HepG2 (cell line): ENCODE results near the gene ABCD1. TPM values are rescaled to one million over a fixed set of nuclear protein-coding genes. Genes with fewer than 3 reads are reported as not detected.

Experiments used
- MLLT10 ChIP-seq: sonication (generic); formaldehyde crosslinking; IDR thresholded peaks from 2 replicates; pipeline ENCODE4 v1.4.0; 2020; ENCODE audit warnings: missing genetic modification reagents
- PHF5A ChIP-seq: IDR thresholded peaks from one replicate; pipeline ENCODE4 v1.6.1; 2018; ENCODE audit warnings: low read depth, missing genetic modification reagents; ENCODE audit not compliant: unreplicated experiment
- ZNF205 ChIP-seq: IDR thresholded peaks from 2 replicates; pipeline ENCODE4 v1.6.1; 2018; ENCODE audit warnings: missing biosample characterization, missing genetic modification reagents
- ZNF3 ChIP-seq: IDR thresholded peaks from 2 replicates; pipeline ENCODE4 v1.7.0; 2017; ENCODE audit warnings: inconsistent platforms
- polyA plus RNA-seq, 8 experiments: library from polyadenylated mRNA; depleted of rRNA in 3 of 8; stranded (reverse) in 7 of 8; unstranded in 1 of 8; fragments of >200 nt; fragmentation: Illumina TruSeq in 4 of 8; extraction: Trizol in 4 of 8; gene quantifications; 2 replicates each; pipeline versions ENCODE4 v1.2.1 to v1.2.3, GENCODE V29; 2011 to 2016; ENCODE audit warnings: low read depth in 4 of 8, missing spikeins in 1 of 8, mixed read lengths in 1 of 8; ENCODE audit not compliant: insufficient read depth in 1 of 8
- total RNA-seq, 5 experiments: library from RNA; depleted of rRNA; stranded (reverse); fragments of >200 nt; fragmentation: Illumina TruSeq; extraction: Trizol; gene quantifications; 2 replicates each; pipeline ENCODE4 v1.2.3, GENCODE V29; 2016; ENCODE audit warnings: low read depth in 1 of 5
- TF ChIP-seq, protein P1 (sequence below): sonication (generic); formaldehyde crosslinking; IDR thresholded peaks from 2 replicates; pipeline ENCODE4 v1.5.0; 2020; ENCODE audit warnings: mild to moderate bottlenecking, missing genetic modification reagents, borderline replicate concordance
- TF ChIP-seq, protein P2 (sequence below): sonication (generic); formaldehyde crosslinking; IDR thresholded peaks from 2 replicates; pipeline ENCODE4 v1.5.1; 2020; ENCODE audit warnings: mild to moderate bottlenecking, missing genetic modification reagents

Gene ABCD1
- total and polyA plus RNA-seq, 2 of the 13 experiments (the other 11 are each of a cell fraction or from before 2014, with no cell fraction given): 11.4 to 15.9 TPM

DNA sequence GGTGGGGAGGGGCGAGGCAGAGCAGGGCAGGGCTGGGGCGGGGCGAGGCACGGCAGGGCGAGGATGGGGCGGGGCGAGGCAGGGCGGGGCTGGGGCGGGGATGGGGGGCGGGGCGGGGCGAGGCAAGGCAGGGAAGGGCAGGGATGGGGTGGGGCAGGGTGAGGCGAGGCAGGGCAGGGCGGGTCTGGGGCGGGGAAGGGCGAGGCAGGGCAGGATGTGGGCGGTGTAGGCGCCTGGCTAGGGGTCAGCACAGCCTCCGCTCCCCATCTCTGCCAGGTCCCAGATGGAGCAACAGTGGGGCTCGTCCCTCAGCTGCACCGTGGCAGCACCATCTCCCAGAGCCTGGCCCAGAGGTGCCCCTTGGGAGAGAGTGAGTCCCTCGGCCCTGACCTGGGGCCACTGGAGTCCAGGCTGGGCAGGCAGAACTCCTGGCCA is 52.0 kb downstream of the ABCD1 start (continued):
- TF ChIP-seq, protein P1, sequence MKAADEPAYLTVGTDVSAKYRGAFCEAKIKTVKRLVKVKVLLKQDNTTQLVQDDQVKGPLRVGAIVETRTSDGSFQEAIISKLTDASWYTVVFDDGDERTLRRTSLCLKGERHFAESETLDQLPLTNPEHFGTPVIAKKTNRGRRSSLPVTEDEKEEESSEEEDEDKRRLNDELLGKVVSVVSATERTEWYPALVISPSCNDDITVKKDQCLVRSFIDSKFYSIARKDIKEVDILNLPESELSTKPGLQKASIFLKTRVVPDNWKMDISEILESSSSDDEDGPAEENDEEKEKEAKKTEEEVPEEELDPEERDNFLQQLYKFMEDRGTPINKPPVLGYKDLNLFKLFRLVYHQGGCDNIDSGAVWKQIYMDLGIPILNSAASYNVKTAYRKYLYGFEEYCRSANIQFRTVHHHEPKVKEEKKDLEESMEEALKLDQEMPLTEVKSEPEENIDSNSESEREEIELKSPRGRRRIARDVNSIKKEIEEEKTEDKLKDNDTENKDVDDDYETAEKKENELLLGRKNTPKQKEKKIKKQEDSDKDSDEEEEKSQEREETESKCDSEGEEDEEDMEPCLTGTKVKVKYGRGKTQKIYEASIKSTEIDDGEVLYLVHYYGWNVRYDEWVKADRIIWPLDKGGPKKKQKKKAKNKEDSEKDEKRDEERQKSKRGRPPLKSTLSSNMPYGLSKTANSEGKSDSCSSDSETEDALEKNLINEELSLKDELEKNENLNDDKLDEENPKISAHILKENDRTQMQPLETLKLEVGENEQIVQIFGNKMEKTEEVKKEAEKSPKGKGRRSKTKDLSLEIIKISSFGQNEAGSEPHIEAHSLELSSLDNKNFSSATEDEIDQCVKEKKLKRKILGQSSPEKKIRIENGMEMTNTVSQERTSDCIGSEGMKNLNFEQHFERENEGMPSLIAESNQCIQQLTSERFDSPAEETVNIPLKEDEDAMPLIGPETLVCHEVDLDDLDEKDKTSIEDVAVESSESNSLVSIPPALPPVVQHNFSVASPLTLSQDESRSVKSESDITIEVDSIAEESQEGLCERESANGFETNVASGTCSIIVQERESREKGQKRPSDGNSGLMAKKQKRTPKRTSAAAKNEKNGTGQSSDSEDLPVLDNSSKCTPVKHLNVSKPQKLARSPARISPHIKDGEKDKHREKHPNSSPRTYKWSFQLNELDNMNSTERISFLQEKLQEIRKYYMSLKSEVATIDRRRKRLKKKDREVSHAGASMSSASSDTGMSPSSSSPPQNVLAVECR (CRISPR knock-in tag): no peak
- TF ChIP-seq, protein P2, sequence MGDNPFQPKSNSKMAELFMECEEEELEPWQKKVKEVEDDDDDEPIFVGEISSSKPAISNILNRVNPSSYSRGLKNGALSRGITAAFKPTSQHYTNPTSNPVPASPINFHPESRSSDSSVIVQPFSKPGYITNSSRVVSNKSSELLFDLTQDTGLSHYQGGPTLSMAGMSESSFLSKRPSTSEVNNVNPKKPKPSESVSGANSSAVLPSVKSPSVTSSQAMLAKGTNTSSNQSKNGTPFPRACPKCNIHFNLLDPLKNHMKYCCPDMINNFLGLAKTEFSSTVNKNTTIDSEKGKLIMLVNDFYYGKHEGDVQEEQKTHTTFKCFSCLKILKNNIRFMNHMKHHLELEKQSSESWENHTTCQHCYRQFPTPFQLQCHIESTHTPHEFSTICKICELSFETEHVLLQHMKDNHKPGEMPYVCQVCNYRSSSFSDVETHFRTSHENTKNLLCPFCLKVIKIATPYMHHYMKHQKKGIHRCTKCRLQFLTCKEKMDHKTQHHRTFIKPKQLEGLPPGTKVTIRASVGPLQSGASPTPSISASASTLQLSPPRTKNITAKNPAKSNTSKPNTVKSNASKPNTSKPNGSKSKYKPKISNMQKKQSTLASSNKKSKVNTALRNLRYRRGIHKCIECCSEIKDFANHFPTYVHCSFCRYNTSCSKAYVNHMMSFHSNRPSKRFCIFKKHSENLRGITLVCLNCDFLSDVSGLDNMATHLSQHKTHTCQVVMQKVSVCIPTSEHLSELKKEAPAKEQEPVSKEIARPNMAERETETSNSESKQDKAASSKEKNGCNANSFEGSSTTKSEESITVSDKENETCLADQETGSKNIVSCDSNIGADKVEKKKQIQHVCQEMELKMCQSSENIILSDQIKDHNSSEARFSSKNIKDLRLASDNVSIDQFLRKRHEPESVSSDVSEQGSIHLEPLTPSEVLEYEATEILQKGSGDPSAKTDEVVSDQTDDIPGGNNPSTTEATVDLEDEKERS (CRISPR knock-in tag): no peak
- no peak for TF ChIP-seq ZNF205 (CRISPR knock-in tag)
- TF ChIP-seq MLLT10: no peak
- no peak for TF ChIP-seq ZNF3
- no peak for TF ChIP-seq PHF5A (CRISPR knock-in tag)
- TF ChIP-seq, all 625 proteins: peak for 0
